ENCODE data around the gene CRHR2.

The CRHR2 gene

DNA sequence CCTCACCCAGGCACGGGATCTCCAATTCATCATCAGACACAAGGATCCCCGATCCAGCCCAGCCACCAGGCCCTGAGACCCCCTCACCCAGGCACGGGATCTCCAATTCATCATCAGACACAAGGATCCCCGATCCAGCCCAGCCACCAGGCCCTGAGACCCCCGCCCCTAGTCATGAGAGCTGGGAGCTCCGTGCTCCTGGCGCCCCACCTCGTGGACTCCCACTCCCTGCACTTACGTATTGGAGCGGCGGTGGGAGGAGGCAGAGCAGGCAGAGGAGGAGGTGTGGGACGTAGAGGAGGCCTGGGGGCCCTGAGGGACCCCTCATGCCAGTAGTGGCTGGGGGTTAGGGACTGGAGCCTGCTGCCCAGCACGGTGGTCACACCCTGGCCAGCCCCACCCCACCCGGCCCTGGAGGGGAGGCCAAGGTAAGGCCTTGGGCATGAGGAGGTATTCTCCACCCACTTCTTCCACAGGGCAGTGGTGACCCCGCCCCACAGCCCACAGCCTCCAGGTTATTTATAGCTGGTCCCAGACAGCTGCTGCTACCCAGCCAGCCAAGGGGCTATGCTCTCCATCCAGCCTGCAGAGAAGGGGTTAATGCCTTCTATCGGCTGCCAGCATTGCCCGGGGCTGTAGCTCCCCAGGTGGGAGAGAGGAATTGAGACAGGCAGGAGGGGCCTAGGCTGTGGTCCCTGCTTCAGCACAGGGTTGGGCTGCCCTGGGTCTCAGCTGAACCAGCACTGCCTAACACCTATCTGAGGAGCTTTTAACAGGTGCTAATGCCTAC lies 17.6 kb upstream of the CRHR2 start:
- H3K27me3 Mint-ChIP-seq (ENCODE audit: low read depth): peaks cover 7% of the 10 kb centered on the region
- no peaks in the 10 kb centered on the region for H3K36me3 Mint-ChIP-seq (ENCODE audit: low read depth)
- no peak overlapping the region for H3K4me3 Mint-ChIP-seq
- DNase-seq (ENCODE audit: low spot score): no peak
- no peaks in the 10 kb centered on the region for H3K9me3 Mint-ChIP-seq
- H3K27ac Mint-ChIP-seq: no peak overlapping the region
- peaks cover 6% of the 10 kb centered on the region for H3K4me1 Mint-ChIP-seq (ENCODE audit: low read depth)

DNA sequence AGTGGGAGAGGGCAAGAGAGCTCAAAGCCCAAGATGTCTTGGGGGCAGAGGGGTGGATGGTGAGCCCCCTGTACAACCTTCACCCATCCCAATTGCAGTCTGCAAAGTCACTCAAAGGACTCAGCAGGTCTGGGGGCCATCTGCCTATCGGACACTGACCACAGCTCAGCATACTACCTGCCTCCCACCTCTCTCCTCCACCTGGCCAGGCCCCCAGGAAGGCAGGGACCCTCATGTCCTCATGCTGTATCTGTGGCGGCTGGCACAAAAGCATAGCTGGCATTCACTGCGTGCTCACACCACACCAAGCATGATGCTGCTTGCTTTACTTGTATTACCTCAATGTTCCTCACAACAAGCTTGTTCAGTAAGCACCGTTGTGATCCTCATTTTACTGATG lies 16.2 kb upstream of the CRHR2 start:
- Mint-ChIP-seq H3K27ac (no peak overlapping the region), H3K4me1 (ENCODE audit: low read depth) (peaks cover 6% of the 10 kb centered on the region), H3K36me3 (ENCODE audit: low read depth) (no peaks in the 10 kb centered on the region), H3K27me3 (ENCODE audit: low read depth) (peaks cover 7% of the 10 kb centered on the region), H3K9me3 (no peaks in the 10 kb centered on the region), H3K4me3 (no peak overlapping the region)
- no peak for DNase-seq (ENCODE audit: low spot score)

DNA sequence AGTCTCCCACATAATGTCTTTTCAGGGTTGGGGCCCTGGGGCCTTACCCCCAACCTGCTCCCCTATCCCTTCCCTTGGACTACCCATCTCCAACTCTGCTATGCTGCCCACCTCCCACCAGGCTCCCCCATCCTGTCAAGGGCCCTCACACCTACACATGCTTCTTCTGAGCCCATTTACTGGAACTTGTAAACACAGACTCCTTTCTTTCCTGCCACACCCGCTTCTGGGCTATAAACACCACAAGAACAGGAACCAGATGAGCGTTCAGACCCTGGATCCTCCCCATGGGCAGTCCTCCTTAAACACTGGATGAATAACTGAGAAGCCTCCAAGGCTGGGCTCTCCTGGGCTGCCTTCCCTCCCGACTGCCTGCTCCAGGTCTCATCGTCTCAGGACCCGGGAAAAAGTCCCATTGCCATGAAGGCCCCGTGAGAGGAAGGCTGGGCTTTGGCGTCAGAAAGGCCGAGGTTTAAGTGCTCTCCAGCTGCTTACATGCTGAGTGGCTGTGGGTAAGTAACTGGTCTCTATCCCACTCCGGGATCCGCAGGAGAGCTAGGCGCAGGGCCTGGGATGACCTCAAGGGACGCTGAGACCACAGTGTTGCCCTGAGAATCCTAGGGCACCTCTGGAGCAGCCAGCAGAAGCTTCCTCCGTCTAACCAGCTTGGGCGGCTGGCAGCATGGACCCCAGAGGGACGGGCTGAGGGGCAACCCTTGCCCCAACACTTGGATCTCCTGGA lies 15.6 kb upstream of the CRHR2 start:
- peak overlapping the region; percentile 51 for H3K4me3 Mint-ChIP-seq

DNA sequence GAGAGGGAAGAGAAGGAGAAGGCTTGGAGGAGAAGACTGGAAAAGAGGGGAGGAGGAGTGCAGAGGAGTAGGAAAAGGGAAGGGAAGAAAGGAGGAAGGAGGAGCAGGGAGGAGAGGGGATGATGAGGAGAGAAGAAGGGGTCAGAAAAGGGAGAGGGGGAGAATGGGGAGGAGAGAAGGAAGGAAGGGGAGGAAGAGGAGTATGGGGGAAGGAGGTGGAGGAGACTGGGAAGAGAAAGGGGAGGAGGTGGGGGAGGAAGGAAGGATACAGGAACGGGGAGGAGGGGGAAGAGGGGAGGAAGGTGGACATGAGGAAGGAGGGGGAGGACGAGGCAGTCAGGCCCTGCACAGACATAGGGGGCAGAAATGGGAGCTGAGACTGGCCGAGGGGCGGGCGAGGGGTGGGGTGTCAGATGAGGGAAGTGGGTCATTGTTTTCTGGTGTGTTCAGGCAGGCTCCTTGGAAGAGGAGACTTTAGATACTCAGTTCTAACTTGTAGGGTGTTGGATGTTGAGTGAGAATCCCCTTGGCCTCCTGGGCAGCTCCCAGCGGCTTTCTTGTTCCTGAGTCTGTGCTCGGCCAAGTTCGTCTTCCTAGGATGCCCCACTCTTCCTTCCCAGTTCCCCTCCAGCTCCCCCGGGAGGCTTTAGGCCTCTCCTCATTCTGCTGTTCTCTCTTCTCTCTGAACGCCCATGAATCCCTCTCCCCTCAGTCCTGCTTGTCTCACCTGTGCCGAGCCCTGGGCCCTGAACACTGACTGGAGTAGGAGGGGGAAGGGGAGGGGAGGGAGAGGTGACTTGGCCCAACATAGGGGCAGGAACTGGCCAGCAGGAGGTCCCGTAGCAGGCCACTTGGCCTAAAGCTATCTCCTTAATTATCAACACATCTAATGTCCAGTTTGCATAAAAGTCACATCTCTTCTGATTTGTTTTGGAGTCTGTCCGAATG lies 12.8 kb upstream of the CRHR2 start:
- no peak for DNase-seq (ENCODE audit: low spot score)
- no peak overlapping the region for H3K27ac Mint-ChIP-seq
- H3K27me3 Mint-ChIP-seq (ENCODE audit: low read depth): peaks cover 5% of the 10 kb centered on the region
- peaks cover 4% of the 10 kb centered on the region for H3K4me1 Mint-ChIP-seq (ENCODE audit: low read depth)
- H3K4me3 Mint-ChIP-seq: no peak overlapping the region
- H3K9me3 Mint-ChIP-seq: no peaks in the 10 kb centered on the region
- H3K36me3 Mint-ChIP-seq (ENCODE audit: low read depth): no peaks in the 10 kb centered on the region

More for the DNA sequence above, 15.6 kb upstream of the CRHR2 start:
- peaks cover 6% of the 10 kb centered on the region for H3K4me1 Mint-ChIP-seq (ENCODE audit: low read depth)
- H3K27ac Mint-ChIP-seq: peak overlapping the region; percentile 56
- H3K9me3 Mint-ChIP-seq: no peaks in the 10 kb centered on the region
- H3K27me3 Mint-ChIP-seq (ENCODE audit: low read depth): peaks cover 5% of the 10 kb centered on the region
- no peaks in the 10 kb centered on the region for H3K36me3 Mint-ChIP-seq (ENCODE audit: low read depth)
- no peak for DNase-seq (ENCODE audit: low spot score)

DNA sequence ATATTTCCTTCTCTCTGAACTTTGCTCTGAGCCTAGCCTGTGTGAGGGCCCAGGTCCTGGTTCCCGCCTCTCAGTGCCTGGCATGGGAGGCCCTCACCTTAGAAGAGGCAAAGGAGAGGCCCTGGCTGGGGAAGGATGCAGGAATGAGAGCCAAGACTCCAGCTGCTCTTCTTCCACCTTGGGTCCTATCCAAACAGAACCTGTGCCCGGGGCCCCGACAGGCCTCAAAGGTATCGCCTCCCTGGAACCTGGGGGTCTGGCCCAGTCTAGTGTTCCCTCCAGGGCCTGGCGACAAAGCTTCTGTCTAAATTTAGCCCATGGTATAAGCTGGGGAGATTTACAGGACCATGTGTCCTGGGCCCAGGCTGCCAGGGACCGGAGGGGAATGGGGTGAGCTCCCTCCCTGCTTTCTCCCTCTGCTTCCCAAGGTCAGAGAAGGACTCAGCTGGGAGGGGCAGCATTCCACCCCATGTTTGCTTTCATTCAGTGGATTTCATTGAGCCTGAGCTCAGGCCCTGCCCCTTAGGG lies 12.0 kb upstream of the CRHR2 start:
- Mint-ChIP-seq H3K27me3 (ENCODE audit: low read depth) (peaks cover 5% of the 10 kb centered on the region), H3K4me1 (ENCODE audit: low read depth) (peaks cover 4% of the 10 kb centered on the region), H3K9me3 (no peaks in the 10 kb centered on the region), H3K4me3 (no peak overlapping the region), H3K27ac (no peak overlapping the region), H3K36me3 (ENCODE audit: low read depth) (no peaks in the 10 kb centered on the region)
- DNase-seq (ENCODE audit: low spot score): no peak

DNA sequence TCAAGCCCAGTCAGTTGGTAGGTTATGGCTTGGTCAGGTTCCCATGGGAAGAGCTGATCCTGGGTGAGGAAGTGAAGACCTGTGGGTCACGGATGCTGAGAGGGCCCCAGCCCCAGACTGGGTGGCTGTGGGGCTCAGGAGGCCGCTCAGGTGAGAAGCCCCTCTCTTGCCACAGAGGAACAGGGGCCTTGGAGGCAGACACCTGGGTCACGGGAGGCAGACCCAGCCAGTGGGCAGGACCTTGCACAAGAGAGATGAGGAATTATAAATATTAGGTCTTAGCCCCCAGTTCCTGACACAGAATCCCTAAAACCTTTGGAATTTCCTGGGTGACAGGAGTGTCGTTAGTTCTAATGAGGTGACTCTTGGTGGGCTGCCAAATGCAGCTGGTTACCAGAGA lies 10.6 kb upstream of the CRHR2 start:
- Mint-ChIP-seq H3K4me3 (no peak overlapping the region), H3K27me3 (ENCODE audit: low read depth) (peaks cover 5% of the 10 kb centered on the region), H3K27ac (no peak overlapping the region), H3K9me3 (no peaks in the 10 kb centered on the region), H3K36me3 (ENCODE audit: low read depth) (no peaks in the 10 kb centered on the region), H3K4me1 (ENCODE audit: low read depth) (peaks cover 4% of the 10 kb centered on the region)
- no peak for DNase-seq (ENCODE audit: low spot score)

DNA sequence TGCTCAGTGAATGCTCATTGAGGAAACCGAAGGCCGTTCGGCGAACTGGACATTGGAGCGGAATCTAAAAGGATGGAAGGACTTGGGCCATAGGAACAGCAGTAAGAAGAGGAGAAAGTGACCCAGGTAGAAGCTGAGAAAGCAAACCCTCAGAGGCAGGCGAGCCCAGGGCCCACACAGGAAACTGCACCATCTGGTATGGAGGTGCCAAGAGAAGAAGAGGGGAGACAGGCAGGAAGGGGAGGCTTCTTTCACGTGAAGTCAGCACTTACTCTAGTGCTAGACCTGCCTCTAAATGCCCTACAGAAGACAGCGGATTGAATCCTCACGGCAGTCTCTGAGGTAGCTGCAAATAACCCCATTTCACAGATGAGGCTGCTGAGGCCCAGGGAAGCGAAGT lies 10.2 kb upstream of the CRHR2 start:
- peaks cover 2% of the 10 kb centered on the region for H3K4me1 Mint-ChIP-seq (ENCODE audit: low read depth)
- H3K4me3 Mint-ChIP-seq: no peak overlapping the region
- DNase-seq (ENCODE audit: low spot score): no peak
- H3K9me3 Mint-ChIP-seq: no peaks in the 10 kb centered on the region
- H3K27ac Mint-ChIP-seq: no peak overlapping the region
- no peaks in the 10 kb centered on the region for H3K36me3 Mint-ChIP-seq (ENCODE audit: low read depth)
- peaks cover 2% of the 10 kb centered on the region for H3K27me3 Mint-ChIP-seq (ENCODE audit: low read depth)

DNA sequence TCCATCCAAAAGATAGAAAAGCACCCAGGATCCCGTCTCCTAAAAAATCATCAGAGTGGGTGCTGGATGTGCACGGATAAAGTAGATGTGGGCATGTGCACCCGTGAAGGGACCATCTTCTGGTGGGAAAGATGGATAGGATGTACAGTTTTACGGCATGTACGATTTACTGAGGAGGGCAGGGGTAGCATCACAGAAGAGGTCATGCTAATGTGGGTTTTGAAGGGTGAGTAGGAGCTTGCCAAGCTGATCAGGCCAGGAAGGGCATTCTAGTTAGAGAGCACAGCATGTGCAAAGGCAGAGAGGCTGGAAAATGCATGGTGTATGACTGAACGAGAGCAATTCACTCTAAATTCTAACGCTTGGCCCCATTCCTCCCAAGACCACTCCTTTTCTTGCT lies 7.8 kb upstream of the CRHR2 start:
- Mint-ChIP-seq H3K27me3 (ENCODE audit: low read depth) (peaks cover under 1% of the 10 kb centered on the region), H3K27ac (no peak overlapping the region), H3K4me3 (no peak overlapping the region), H3K9me3 (no peaks in the 10 kb centered on the region), H3K36me3 (ENCODE audit: low read depth) (no peaks in the 10 kb centered on the region), H3K4me1 (ENCODE audit: low read depth) (peaks cover 2% of the 10 kb centered on the region)
- DNase-seq (ENCODE audit: low spot score): no peak

DNA sequence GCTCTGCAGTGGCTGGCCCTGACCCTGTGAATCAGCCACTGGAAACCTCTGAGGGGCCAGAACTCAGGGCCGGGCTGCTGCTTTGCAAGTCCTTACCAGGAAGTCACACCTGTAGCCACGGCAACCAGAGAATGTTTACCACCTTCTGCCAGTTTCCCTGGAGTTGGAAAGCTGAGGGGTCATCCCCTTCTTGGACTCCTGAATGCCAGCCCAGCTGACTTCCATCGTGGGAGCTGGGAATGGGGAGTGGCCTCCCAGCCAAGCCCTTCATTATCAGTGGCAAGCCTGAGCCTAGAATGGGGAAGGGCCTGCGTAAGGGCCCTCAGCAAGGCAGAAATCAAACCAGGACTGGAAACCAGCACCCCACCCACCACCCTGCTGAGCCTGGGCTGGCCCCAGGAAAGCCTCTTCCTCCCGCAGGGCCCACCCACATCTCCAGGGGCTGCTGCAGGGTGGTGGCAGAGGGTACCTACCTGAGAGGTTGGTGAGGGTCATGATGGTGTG lies 6.5 kb upstream of the CRHR2 start:
- peaks cover 11% of the 10 kb centered on the region for H3K27me3 Mint-ChIP-seq (ENCODE audit: low read depth)

DNA sequence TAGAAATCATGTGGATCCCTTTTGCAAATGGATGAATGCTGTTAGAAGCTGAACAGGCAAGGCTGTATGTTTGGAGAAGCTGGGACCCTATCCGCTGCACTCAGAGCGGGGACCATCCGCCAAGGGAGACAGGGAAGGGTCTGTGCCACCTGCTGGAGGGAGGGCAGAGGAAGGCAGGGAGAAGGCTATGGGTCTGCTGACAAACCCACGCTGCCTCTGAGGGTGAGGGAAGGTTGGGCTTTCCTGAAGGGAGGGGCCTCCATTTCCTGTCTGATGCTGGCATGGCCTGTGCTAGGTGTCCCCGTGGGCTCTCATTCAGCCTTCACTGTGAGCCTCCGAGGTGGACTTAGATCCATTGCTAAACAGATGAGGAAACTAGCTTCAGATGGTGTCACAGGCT lies 5.3 kb upstream of the CRHR2 start:
- H3K27me3 Mint-ChIP-seq (ENCODE audit: low read depth): peaks cover 22% of the 10 kb centered on the region
- no peak overlapping the region for H3K27ac Mint-ChIP-seq

More for the DNA sequence above, 6.5 kb upstream of the CRHR2 start:
- Mint-ChIP-seq H3K4me3 (no peak overlapping the region), H3K27ac (no peak overlapping the region), H3K9me3 (no peaks in the 10 kb centered on the region), H3K4me1 (ENCODE audit: low read depth) (peaks cover 2% of the 10 kb centered on the region), H3K36me3 (ENCODE audit: low read depth) (no peaks in the 10 kb centered on the region)
- DNase-seq (ENCODE audit: low spot score): no peak

DNA sequence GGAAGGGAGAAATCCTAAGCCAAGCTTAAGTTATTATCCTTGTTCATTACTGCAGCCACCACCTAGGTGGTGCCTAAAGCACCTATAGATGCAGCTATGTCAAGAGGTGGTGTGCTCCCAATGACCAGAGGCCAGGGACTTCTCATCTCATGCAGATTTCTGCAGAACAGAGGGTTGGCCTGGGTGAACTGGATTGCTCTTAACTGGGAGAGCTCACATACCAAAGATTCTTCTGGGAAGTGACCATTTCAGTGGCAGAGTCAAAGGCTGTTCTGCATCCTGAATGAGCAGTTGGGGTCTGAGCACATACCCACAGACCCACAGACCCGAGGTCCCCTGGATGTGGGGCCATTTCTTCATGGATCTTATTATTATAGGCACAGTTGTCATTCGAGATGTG lies 2.1 kb upstream of the CRHR2 start:
- Mint-ChIP-seq H3K36me3 (ENCODE audit: low read depth) (no peaks in the 10 kb centered on the region), H3K4me3 (no peak overlapping the region), H3K27ac (no peak overlapping the region), H3K4me1 (ENCODE audit: low read depth) (peaks cover 7% of the 10 kb centered on the region), H3K27me3 (ENCODE audit: low read depth) (peaks cover 52% of the 10 kb centered on the region), H3K9me3 (no peaks in the 10 kb centered on the region)
- no peak for DNase-seq (ENCODE audit: low spot score)

More for the DNA sequence above, 5.3 kb upstream of the CRHR2 start:
- H3K9me3 Mint-ChIP-seq: no peaks in the 10 kb centered on the region
- peaks cover 2% of the 10 kb centered on the region for H3K4me1 Mint-ChIP-seq (ENCODE audit: low read depth)
- no peaks in the 10 kb centered on the region for H3K36me3 Mint-ChIP-seq (ENCODE audit: low read depth)
- no peak overlapping the region for H3K4me3 Mint-ChIP-seq
- no peak for DNase-seq (ENCODE audit: low spot score)

DNA sequence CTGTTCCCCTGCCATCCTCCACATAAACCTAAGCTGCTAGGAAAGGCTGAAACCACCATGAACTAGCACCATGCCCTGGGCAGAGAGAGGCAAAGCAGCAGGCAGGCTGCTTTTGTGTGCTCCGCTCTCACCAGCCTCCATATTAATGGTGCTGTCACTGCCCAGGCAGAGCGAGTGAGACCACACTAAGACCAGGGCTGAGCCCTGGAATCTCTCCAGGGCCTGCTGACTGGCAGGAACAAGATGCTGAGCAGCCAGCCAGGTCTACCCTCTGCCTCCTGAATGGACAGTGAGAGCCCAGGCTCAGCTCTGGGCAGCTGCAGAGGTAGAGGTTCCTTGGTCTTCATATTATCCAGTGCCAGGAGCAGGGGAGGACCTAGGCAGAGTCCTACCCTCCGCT lies 1.6 kb upstream of the CRHR2 start:
- DNase-seq (ENCODE audit: low spot score): no peak
- H3K27me3 Mint-ChIP-seq (ENCODE audit: low read depth): peaks cover 57% of the 10 kb centered on the region
- no peak overlapping the region for H3K4me3 Mint-ChIP-seq
- peaks cover 7% of the 10 kb centered on the region for H3K4me1 Mint-ChIP-seq (ENCODE audit: low read depth)
- no peaks in the 10 kb centered on the region for H3K9me3 Mint-ChIP-seq
- H3K27ac Mint-ChIP-seq: no peak overlapping the region
- H3K36me3 Mint-ChIP-seq (ENCODE audit: low read depth): no peaks in the 10 kb centered on the region

DNA sequence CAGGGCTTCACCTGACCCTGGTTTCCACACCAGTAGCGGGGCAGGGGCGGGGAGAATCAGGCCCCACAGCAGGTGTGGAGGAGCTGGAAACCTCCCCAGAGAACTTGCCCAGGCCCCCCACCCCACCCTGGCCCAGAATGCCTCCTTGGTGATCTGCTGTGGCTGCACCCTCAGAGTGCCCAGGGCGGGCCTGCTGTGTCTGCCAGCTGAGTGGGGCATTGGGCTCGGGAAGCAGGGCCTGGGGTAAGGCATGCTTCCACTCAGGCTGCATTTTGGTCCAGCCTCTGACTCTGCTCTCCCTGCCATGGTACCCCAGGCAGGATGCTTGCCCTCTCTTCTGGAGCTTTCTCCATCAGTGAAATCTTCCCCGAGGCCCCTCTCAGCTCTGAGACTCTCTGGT lies 1.1 kb upstream of the CRHR2 start:
- no peaks in the 10 kb centered on the region for H3K9me3 Mint-ChIP-seq
- H3K27ac Mint-ChIP-seq: no peak overlapping the region
- peaks cover 7% of the 10 kb centered on the region for H3K4me1 Mint-ChIP-seq (ENCODE audit: low read depth)
- no peaks in the 10 kb centered on the region for H3K36me3 Mint-ChIP-seq (ENCODE audit: low read depth)
- no peak for DNase-seq (ENCODE audit: low spot score)
- no peak overlapping the region for H3K4me3 Mint-ChIP-seq
- peaks cover 62% of the 10 kb centered on the region for H3K27me3 Mint-ChIP-seq (ENCODE audit: low read depth)

Measured in T-helper 2 cell treated with Interferon-gamma antibody and Interleukin-4, amounts not matched to agents 5 μg/mL and 100 μg/mL, for 36 hours (primary cell).